ENCODE results near the gene GALNT9. TPM values are rescaled to one million over a fixed set of nuclear protein-coding genes. Genes with fewer than 3 reads are reported as not detected.

GALNT9 gene
- total RNA-seq, 8 experiments from 2014 or later, result 0.40 to 23.8 (median 1.3) TPM

DNA sequence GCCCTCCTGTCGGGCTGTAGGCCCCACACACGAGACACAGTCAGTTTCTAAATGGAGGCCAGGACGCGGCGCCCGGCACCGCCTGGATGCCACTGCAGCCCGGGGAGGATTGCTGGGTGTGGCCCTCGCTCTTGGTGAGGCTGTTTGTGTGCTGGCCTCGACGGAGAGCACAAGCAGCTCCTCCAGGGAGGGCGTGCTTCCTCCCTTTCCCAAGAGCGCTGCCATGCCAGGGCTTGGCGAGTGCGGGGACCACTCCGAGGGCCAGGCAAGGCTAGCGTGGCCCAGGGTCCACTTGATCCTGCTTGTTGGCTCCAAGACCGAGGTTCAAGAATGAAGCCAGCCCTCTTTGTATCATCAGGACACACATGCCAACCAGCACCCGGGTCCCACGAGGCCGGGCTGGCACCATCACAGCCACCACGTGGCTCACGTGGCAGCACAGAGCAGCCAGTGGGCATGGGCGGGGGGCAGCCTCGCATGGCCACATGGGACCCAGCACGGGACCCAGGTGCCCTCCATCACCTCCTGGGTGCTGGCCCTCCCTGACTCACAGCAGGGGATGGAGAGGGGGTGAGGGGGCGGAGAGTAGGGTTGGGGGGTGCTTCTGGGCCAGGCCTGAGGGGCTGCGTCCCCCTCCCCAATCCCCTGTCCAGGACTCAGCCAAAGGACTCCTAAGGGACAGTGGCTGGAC lies 113.9 kb downstream of the GALNT9 start:
- no peak for ATAC-seq (replicated peaks in 6 of 8)
- Histone ChIP-seq H3K4me3 (no peak overlapping the region), H3K27ac (no peak overlapping the region), H3K4me1 (replicated peaks in 1 of 2) (peaks cover 0 to 6% of the 10 kb centered on the region in 2 donors)
- in situ Hi-C loops (cut with MboI; ENCODE audit: low pct_unique_long_range_greater_than_20kb in 2 of 9, low sequenced_read_pairs in 9 of 9, unreplicated experiment in 9 of 9), result no loop called here
- 60 to 84% (median 65%) methylated on average over 4 to 10 of the region's 28 CpGs; no CpG with 5 or more reads in 7 of the 10 experiments for WGBS, 10 experiments

GRCh38 chr12:132214891-132215290 lies 114.5 kb downstream of the GALNT9 start:
- WGBS, 10 experiments, result 44 to 80% (median 69%) methylated on average over 2 to 7 of the region's 22 CpGs; no CpG with 5 or more reads in 7 of the 10 experiments
- no peak overlapping the region for H3K27ac ChIP-seq
- H3K4me1 ChIP-seq (replicated peaks in 1 of 2), result peaks cover 0 to 6% of the 10 kb centered on the region in 2 donors
- in situ Hi-C loops (cut with MboI; ENCODE audit: low pct_unique_long_range_greater_than_20kb in 2 of 9, low sequenced_read_pairs in 9 of 9, unreplicated experiment in 9 of 9), result no loop called here
- H3K4me3 ChIP-seq, result no peak overlapping the region
- ATAC-seq (replicated peaks in 6 of 8), result peak in 4 of 8 experiments; percentile 39 to 53 (median 44)

- no peak for ATAC-seq (replicated peaks in 6 of 8)
- 0 to 72% (median 30%) methylated on average over 2 to 9 of the region's 13 CpGs; no CpG with 5 or more reads in 5 of the 10 experiments for WGBS, 10 experiments
- Histone ChIP-seq H3K27ac (no peak overlapping the region), H3K4me3 (no peak overlapping the region), H3K4me1 (replicated peaks in 1 of 2) (peaks cover 0 to 6% of the 10 kb centered on the region in 2 donors)
- in situ Hi-C loops (cut with MboI; ENCODE audit: low pct_unique_long_range_greater_than_20kb in 2 of 9, low sequenced_read_pairs in 9 of 9, unreplicated experiment in 9 of 9), result no loop called here
Observed at GRCh38 chr12:132214161-132214476, 115.3 kb downstream of the GALNT9 start.

- 54 to 87% (median 60%) methylated on average over 2 to 5 of the region's 26 CpGs; no CpG with 5 or more reads in 7 of the 10 experiments for WGBS, 10 experiments
- in situ Hi-C loops (cut with MboI; ENCODE audit: low pct_unique_long_range_greater_than_20kb in 2 of 9, low sequenced_read_pairs in 9 of 9, unreplicated experiment in 9 of 9), result no loop called here
- peaks cover 0 to 3% of the 10 kb centered on the region in 2 donors for H3K4me1 ChIP-seq (replicated peaks in 1 of 2)
- no peak for ATAC-seq (replicated peaks in 6 of 8)
- H3K4me3 ChIP-seq, result no peak overlapping the region
- H3K27ac ChIP-seq, result no peak overlapping the region
Observed at GRCh38 chr12:132213359-132214160, 115.8 kb downstream of the GALNT9 start.

DNA sequence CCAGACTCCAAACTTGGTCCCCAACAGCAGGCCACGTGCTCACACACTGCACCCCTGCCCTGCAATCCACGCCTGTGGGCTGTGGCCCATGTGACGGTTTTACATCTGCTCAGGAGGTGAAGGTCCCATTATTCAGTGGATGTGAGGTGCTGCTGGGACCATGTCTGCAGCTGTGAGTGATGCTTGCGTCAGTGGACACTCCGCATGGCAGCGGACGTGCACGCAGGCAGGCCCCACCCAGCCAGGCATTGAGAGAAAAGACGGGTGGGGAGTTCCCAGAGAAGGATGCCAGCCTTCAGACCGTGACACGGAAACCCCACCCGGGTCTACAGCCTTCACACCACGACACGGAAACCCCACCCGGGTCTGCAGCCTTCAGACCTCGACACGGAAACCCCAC lies 117.6 kb downstream of the GALNT9 start:
- no peak for ATAC-seq (replicated peaks in 6 of 8)
- Histone ChIP-seq H3K27ac (no peak overlapping the region), H3K4me3 (no peak overlapping the region), H3K4me1 (replicated peaks in 1 of 2) (no peaks in the 10 kb centered on the region)
- WGBS, 10 experiments, result 60% methylated on average over 1 of the region's 17 CpGs; no CpG with 5 or more reads in 9 of the 10 experiments
- in situ Hi-C loops (cut with MboI; ENCODE audit: low pct_unique_long_range_greater_than_20kb in 2 of 9, low sequenced_read_pairs in 9 of 9, unreplicated experiment in 9 of 9), result no loop called here

GRCh38 chr12:132211326-132211725 lies 118.1 kb downstream of the GALNT9 start:
- Histone ChIP-seq H3K4me3 (no peak overlapping the region), H3K4me1 (replicated peaks in 1 of 2) (no peaks in the 10 kb centered on the region), H3K27ac (no peak overlapping the region)
- no peak for ATAC-seq (replicated peaks in 6 of 8)
- in situ Hi-C loops (cut with MboI; ENCODE audit: low pct_unique_long_range_greater_than_20kb in 2 of 9, low sequenced_read_pairs in 9 of 9, unreplicated experiment in 9 of 9), result no loop called here
- WGBS, 10 experiments, result 39 to 89% (median 62%) methylated on average over 2 to 14 of the region's 18 CpGs; no CpG with 5 or more reads in 3 of the 10 experiments

DNA sequence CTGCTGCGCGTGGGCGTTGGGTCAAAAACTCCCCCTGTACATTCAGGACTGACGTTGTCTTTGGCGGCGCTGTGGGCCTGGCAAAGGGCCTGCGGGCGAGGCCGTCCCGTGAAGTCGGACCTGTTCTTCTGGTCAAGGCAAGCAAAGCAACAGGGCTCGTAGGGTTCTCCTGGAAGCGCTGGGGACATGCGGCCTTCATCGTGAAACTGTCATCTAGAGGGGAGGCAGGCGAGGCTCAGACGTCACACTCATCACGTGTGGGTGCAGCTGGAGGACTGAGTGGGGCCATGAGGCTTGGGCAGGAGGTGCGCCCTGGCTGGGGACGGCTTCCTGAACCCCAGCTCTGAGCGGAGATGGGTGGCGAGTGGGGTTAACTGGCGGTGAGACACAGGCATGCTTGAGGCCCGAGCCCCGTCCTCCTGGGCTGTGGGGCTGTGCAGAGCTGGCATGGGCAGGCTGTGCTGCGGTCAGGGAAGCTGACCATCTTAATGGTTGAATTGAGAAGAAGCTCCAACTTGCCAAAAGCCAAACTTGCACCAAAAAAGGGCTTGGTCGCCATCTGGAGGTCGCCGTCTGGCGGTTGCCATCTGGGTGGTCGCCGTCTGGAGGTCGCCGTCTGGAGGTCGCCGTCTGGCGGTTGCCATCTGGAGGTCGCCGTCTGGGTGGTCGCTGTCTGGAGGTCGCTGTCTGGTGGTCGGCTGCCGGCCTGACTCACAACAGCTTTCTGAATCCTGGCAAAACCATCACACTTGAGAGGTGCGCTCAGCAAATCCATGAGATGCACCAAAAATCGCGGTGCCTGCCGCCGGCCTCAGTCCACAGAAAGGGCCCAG lies 119.0 kb downstream of the GALNT9 start:
- Histone ChIP-seq H3K27ac (no peak overlapping the region), H3K4me1 (replicated peaks in 1 of 2) (peaks cover 0 to 6% of the 10 kb centered on the region in 2 donors), H3K4me3 (no peak overlapping the region)
- WGBS, 10 experiments, result 65 to 89% (median 70%) methylated on average over 3 to 26 of the region's 48 CpGs; no CpG with 5 or more reads in 4 of the 10 experiments
- in situ Hi-C loops (cut with MboI; ENCODE audit: low pct_unique_long_range_greater_than_20kb in 2 of 9, low sequenced_read_pairs in 9 of 9, unreplicated experiment in 9 of 9), result no loop called here
- ATAC-seq (replicated peaks in 6 of 8), result no peak

- in situ Hi-C loops (cut with MboI; ENCODE audit: low pct_unique_long_range_greater_than_20kb in 2 of 9, low sequenced_read_pairs in 9 of 9, unreplicated experiment in 9 of 9), result no loop called here
- Histone ChIP-seq H3K4me3 (no peak overlapping the region), H3K4me1 (replicated peaks in 1 of 2) (peaks cover 0 to 7% of the 10 kb centered on the region in 2 donors), H3K27ac (no peak overlapping the region)
- 18 to 80% (median 29%) methylated on average over 1 to 4 of the region's 14 CpGs; no CpG with 5 or more reads in 3 of the 10 experiments for WGBS, 10 experiments
- peak in 1 of 8 experiments; percentile 25 for ATAC-seq (replicated peaks in 6 of 8)
Observed at GRCh38 chr12:132209619-132210222, 119.7 kb downstream of the GALNT9 start.

GRCh38 chr12:132208153-132208823 lies 121.1 kb downstream of the GALNT9 start:
- H3K4me3 ChIP-seq, result no peak overlapping the region
- peaks cover 0 to 7% of the 10 kb centered on the region in 2 donors for H3K4me1 ChIP-seq (replicated peaks in 1 of 2)
- 60 to 100% (median 75%) methylated on average over 1 to 2 of the region's 15 CpGs; no CpG with 5 or more reads in 6 of the 10 experiments for WGBS, 10 experiments
- H3K27ac ChIP-seq, result no peak overlapping the region
- in situ Hi-C loops (cut with MboI; ENCODE audit: low pct_unique_long_range_greater_than_20kb in 2 of 9, low sequenced_read_pairs in 9 of 9, unreplicated experiment in 9 of 9), result no loop called here
- ATAC-seq (replicated peaks in 6 of 8), result no peak

- no peak for ATAC-seq (replicated peaks in 6 of 8)
- WGBS, 10 experiments, result 45 to 89% (median 52%) methylated on average over 2 to 13 of the region's 36 CpGs; no CpG with 5 or more reads in 5 of the 10 experiments
- no peak overlapping the region for H3K4me3 ChIP-seq
- H3K27ac ChIP-seq, result no peak overlapping the region
- peaks cover 0 to 7% of the 10 kb centered on the region in 2 donors for H3K4me1 ChIP-seq (replicated peaks in 1 of 2)
- in situ Hi-C loops (cut with MboI; ENCODE audit: low pct_unique_long_range_greater_than_20kb in 2 of 9, low sequenced_read_pairs in 9 of 9, unreplicated experiment in 9 of 9), result no loop called here
Observed at GRCh38 chr12:132207083-132207775, 122.2 kb downstream of the GALNT9 start.

DNA sequence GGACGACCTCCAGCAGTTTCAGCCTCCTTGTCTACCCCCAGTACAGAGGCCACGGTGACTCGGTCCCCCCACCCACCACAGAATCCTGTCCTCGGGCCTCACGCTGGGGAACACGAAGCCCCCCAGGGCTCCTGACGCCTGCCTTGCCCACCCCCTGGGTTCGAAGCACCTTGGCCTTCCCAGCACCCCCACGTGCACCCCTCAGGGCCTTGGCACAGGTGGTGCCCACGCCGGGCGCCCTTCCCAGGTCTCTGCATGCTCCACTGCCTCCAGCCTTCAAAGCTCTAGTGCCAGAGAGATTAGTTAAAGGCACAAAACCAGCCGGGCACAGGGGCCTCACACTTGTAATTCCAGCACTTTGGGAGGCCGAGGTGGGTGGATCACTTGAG lies 123.3 kb downstream of the GALNT9 start:
- no peak for ATAC-seq (replicated peaks in 6 of 8)
- Histone ChIP-seq H3K27ac (no peak overlapping the region), H3K4me1 (replicated peaks in 1 of 2) (peaks cover 0 to 7% of the 10 kb centered on the region in 2 donors), H3K4me3 (no peak overlapping the region)
- WGBS, 10 experiments, result 0% methylated on average over 1 of the region's 14 CpGs; no CpG with 5 or more reads in 9 of the 10 experiments
- in situ Hi-C loops (cut with MboI; ENCODE audit: low pct_unique_long_range_greater_than_20kb in 2 of 9, low sequenced_read_pairs in 9 of 9, unreplicated experiment in 9 of 9), result no loop called here
